Activated CD4-positive, alpha-beta T cell treated with anti-CD3 and anti-CD28 coated beads, Interleukin-2, amount 50 U/mL, for 4 hours (primary cell): Measurements from ENCODE around the gene RAD52.

ENCODE experiments used
- DNase-seq, 2 experiments: peaks; one replicate each; pipeline ENCODE4 v3.0.0-alpha.2; 2020

Gene RAD52

DNA sequence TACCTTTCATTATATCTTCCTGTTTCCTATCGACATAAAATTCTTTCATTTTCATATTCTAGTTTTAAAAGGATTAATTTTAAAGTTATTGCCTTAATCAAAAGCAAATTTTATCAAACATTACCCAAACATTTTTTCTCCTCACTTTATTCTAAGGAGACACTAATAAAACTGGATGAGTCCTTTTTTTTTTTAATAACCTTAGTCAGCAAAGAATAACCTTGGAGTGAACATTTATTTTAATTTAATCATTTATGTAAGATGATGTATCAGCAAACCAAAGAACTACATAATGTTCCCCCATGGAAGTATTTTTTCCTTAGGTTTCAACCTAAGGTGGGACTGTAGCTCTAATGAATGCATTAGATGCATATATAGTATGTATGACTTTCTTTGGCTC is 83.9 kb downstream of the RAD52 start:
- no peak for DNase-seq

DNA sequence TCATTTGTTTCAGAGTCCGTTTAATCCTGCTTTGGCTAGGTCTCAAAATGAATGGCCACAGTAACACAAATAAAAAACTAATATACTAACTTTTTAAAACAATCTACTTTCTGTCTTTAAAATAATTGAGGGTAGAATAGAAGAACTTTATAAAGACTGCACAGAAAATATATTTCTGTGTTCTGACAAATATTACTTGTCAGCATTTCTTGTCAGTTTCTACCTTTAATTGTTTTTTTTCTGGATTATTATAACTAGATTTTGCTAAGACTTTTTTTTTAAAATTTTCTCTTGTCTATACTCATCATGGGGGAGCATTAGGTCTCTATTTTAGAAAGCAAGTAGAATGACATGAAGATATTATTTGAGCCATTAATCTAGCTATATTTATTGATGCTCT is 86.2 kb downstream of the RAD52 start:
- DNase-seq, result no peak

DNA sequence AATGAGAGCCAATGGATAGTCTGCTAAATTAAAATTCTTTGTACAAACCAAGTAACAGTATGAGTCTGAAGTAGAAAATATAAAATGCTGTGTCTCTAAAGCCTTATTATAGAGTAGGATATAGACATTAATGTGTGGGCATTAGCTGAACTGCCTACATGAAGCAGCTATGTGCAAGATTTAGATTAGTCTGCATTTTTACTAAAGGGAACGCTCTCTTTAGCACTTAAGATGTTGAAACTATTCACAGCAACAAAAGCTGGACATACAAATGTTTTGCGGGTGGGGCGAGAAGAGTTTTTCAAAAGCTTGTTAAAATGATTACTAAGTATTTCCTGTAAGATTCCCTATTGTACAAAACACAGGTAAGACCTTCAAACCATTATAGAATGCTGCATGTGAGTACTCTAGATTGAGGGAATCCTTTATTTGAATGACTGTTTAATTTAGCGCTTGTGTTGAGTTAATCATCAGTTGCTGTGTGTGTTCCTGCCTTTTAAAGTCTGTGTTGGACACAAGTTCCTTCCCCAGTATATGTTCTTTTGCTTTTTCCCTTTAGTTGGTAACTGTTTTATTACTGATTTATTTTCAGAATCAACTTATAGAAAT is 87.1 kb downstream of the RAD52 start:
- no peak for DNase-seq
